ENCODE data around the gene TTC3.

The TTC3 gene

DNA sequence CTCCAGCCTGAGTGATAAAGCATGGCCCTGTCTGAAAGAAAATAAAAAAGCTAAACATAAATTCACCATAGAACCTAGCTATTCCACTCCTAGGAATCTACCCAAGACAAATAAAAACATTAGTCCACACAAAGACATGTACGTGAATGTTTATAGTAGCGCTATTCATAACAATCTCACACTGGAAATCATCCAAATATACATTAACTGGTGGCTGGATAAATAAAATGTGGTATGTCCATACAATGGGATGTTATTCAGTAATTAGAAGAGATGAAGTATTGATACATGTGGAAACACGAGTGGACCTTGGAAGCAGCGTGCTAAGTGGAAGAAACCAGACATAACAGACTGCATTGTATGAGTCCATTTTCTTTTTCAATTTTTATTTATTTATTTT is 36.9 kb upstream of the TTC3 start:
- no peaks in the 10 kb centered on the region for H3K36me3 ChIP-seq (replicated peaks; ENCODE audit: low read depth, low read length)
- H2AFZ ChIP-seq (ENCODE audit: low read depth, low read length): no peak overlapping the region
- no peaks in the 10 kb centered on the region for H4K20me1 ChIP-seq (ENCODE audit: insufficient read depth, low read length)
- no peak overlapping the region for H3K9ac ChIP-seq (ENCODE audit: low read length)
- no peaks in the 10 kb centered on the region for H3K4me1 ChIP-seq (ENCODE audit: low read length)
- H3K27ac ChIP-seq (ENCODE audit: low read length): no peak overlapping the region
- H3K9me3 ChIP-seq (ENCODE audit: insufficient read depth, low read length): no peaks in the 10 kb centered on the region
- TF ChIP-seq EZH2phosphoT487 (IDR thresholded peaks at IDR 0.05; ENCODE audit: low read depth): no peak
- TF ChIP-seq, protein P1, sequence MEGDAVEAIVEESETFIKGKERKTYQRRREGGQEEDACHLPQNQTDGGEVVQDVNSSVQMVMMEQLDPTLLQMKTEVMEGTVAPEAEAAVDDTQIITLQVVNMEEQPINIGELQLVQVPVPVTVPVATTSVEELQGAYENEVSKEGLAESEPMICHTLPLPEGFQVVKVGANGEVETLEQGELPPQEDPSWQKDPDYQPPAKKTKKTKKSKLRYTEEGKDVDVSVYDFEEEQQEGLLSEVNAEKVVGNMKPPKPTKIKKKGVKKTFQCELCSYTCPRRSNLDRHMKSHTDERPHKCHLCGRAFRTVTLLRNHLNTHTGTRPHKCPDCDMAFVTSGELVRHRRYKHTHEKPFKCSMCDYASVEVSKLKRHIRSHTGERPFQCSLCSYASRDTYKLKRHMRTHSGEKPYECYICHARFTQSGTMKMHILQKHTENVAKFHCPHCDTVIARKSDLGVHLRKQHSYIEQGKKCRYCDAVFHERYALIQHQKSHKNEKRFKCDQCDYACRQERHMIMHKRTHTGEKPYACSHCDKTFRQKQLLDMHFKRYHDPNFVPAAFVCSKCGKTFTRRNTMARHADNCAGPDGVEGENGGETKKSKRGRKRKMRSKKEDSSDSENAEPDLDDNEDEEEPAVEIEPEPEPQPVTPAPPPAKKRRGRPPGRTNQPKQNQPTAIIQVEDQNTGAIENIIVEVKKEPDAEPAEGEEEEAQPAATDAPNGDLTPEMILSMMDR (IDR thresholded peaks at IDR 0.05; ENCODE audit: low read depth, low read length): no peak
- no peaks in the 10 kb centered on the region for H3K79me2 ChIP-seq (ENCODE audit: low read length)
- H3K4me2 ChIP-seq (ENCODE audit: low read length): no peak overlapping the region
- no peak overlapping the region for H3K4me3 ChIP-seq (ENCODE audit: low read length)
- H3K27me3 ChIP-seq (ENCODE audit: low read depth, low read length): no peaks in the 10 kb centered on the region

DNA sequence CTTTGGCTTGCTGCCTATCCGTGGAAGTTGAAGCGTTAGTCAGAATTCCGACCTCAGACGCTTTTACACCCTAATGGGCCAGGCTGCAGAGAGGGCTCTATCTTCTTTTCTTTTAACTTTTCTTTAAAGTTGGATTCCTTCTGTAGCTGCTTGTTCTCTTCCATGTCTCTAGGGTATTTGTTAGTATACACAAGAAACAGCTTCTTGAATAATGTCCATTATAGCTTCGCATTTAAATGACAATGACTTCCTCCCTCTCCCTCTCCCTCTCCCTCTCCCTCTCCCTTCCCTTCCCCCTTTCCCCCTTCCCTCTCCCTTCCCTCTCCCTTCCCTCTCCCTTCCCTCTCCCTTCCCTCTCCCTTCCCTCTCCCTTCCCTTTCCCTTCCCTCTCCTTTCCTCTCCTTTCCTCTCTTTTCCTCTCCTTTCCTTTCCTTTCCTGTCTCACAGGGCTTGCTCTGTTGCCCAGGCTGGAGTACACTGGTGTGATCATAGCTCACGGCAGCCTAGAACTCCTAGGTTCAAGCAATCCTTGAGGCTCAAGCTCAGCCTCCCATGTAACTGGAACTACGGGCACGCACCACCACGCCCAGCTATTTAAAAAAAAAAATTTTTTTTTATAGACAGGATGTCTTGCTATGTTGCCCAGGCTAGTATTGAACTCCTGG is 33.5 kb upstream of the TTC3 start:
- Histone ChIP-seq H3K4me3 (ENCODE audit: low read length) (no peak overlapping the region), H3K9ac (ENCODE audit: low read length) (no peak overlapping the region), H3K4me2 (ENCODE audit: low read length) (no peak overlapping the region), H3K36me3 (replicated peaks; ENCODE audit: low read depth, low read length) (no peaks in the 10 kb centered on the region), H2AFZ (ENCODE audit: low read depth, low read length) (no peak overlapping the region), H3K9me3 (ENCODE audit: insufficient read depth, low read length) (no peaks in the 10 kb centered on the region), H3K79me2 (ENCODE audit: low read length) (no peaks in the 10 kb centered on the region), H3K27ac (ENCODE audit: low read length) (no peak overlapping the region), H3K27me3 (ENCODE audit: low read depth, low read length) (no peaks in the 10 kb centered on the region), H3K4me1 (ENCODE audit: low read length) (no peaks in the 10 kb centered on the region), H4K20me1 (ENCODE audit: insufficient read depth, low read length) (no peaks in the 10 kb centered on the region)
- TF ChIP-seq, protein P1 (IDR thresholded peaks at IDR 0.05; ENCODE audit: low read depth, low read length): no peak
- TF ChIP-seq EZH2phosphoT487 (IDR thresholded peaks at IDR 0.05; ENCODE audit: low read depth): no peak

DNA sequence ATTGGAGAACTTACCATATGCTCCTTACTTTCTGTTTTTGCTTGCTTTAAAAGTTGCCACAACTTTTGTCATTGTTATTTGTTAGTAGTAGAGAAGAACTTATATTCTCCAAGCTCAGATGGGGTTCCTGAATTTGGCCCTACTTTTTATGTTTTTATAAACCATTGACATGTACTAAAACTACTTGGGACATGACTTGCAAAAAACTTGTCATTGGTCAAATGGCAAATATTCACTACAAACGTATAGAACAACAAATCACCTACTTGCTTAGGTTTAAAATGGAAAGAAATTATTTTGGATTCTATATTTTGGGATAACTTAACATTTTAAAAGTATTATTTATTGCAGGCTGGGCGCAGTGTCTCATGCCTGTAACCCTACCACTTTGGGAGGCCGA is 32.8 kb upstream of the TTC3 start:
- Histone ChIP-seq H3K27me3 (ENCODE audit: low read depth, low read length) (no peaks in the 10 kb centered on the region), H3K9ac (ENCODE audit: low read length) (no peak overlapping the region), H4K20me1 (ENCODE audit: insufficient read depth, low read length) (no peaks in the 10 kb centered on the region), H3K36me3 (replicated peaks; ENCODE audit: low read depth, low read length) (no peaks in the 10 kb centered on the region), H3K27ac (ENCODE audit: low read length) (no peak overlapping the region), H3K4me2 (ENCODE audit: low read length) (no peak overlapping the region), H3K4me1 (ENCODE audit: low read length) (no peaks in the 10 kb centered on the region), H3K4me3 (ENCODE audit: low read length) (no peak overlapping the region), H3K79me2 (ENCODE audit: low read length) (no peaks in the 10 kb centered on the region), H2AFZ (ENCODE audit: low read depth, low read length) (no peak overlapping the region), H3K9me3 (ENCODE audit: insufficient read depth, low read length) (no peaks in the 10 kb centered on the region)
- no peak for TF ChIP-seq EZH2phosphoT487 (IDR thresholded peaks at IDR 0.05; ENCODE audit: low read depth)
- TF ChIP-seq, protein P1 (IDR thresholded peaks at IDR 0.05; ENCODE audit: low read depth, low read length): no peak

DNA sequence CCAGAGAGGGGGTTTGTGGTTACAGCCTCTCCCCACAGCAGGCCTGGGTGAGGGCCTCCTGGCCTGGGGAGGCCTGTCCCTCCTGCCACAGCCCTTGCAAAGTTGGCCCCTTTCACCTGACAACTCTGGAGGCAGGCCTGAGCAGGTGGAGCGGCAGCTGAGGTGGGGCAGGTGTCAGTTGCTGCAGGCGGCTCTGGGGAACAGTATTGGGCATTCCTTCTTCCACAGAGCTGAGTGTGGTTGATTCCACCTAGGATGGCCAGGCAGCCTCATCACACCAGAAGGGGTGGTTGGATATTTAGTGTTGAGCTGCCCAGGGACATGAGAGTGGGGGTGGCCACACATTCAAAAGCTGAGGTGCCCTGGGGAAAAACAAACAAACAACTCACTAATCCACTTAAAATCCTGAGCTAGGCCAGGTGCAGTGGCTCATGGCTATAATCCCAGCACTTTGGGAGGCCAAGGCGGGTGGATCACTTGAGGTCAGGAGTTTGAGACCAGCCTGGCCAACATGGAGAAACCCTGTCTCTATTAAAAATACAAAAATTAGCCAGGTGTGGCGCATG is 31.3 kb upstream of the TTC3 start:
- TF ChIP-seq, protein P1 (IDR thresholded peaks at IDR 0.05; ENCODE audit: low read depth, low read length): no peak
- TF ChIP-seq EZH2phosphoT487 (IDR thresholded peaks at IDR 0.05; ENCODE audit: low read depth): no peak
- no peaks in the 10 kb centered on the region for H3K79me2 ChIP-seq (ENCODE audit: low read length)
- no peak overlapping the region for H2AFZ ChIP-seq (ENCODE audit: low read depth, low read length)
- no peaks in the 10 kb centered on the region for H3K9me3 ChIP-seq (ENCODE audit: insufficient read depth, low read length)
- H4K20me1 ChIP-seq (ENCODE audit: insufficient read depth, low read length): no peaks in the 10 kb centered on the region
- H3K27ac ChIP-seq (ENCODE audit: low read length): no peak overlapping the region
- H3K27me3 ChIP-seq (ENCODE audit: low read depth, low read length): no peaks in the 10 kb centered on the region
- no peak overlapping the region for H3K4me3 ChIP-seq (ENCODE audit: low read length)
- no peaks in the 10 kb centered on the region for H3K4me1 ChIP-seq (ENCODE audit: low read length)
- H3K4me2 ChIP-seq (ENCODE audit: low read length): no peak overlapping the region
- H3K36me3 ChIP-seq (replicated peaks; ENCODE audit: low read depth, low read length): no peaks in the 10 kb centered on the region
- H3K9ac ChIP-seq (ENCODE audit: low read length): no peak overlapping the region
